Measurements from ENCODE around the gene GRM1.

The GRM1 gene

GRCh38 chr6:146357578-146358430 is 328.9 kb downstream of the GRM1 start:
- no peaks in the 10 kb centered on the region for H3K79me2 ChIP-seq (ENCODE audit: control insufficient read depth, insufficient read depth, low read length)
- peak overlapping the region; percentile 6 for H3K56ac ChIP-seq (ENCODE audit: low read length)
- DNase-seq: no peak
- H3K4ac ChIP-seq (ENCODE audit: low read depth, low read length): peak overlapping the region; percentile 56
- H3K4me2 ChIP-seq (ENCODE audit: low read length): no peak overlapping the region
- H3K27ac ChIP-seq (ENCODE audit: low read depth, low read length): no peak overlapping the region
- H2BK120ac ChIP-seq (ENCODE audit: low read depth, low read length): peak overlapping the region; percentile 97
- no peak overlapping the region for H3K4me3 ChIP-seq (ENCODE audit: low read length)
- H2BK15ac ChIP-seq (replicated peaks; ENCODE audit: low read depth): no peak overlapping the region
- no peak overlapping the region for H3K9ac ChIP-seq (ENCODE audit: low read length)
- H3K23ac ChIP-seq (ENCODE audit: low read length): no peak overlapping the region
- peak overlapping the region; percentile 91 for H2BK5ac ChIP-seq (ENCODE audit: low read length)
- peak overlapping the region; percentile 25 for H3K18ac ChIP-seq (ENCODE audit: low read length)
- peak overlapping the region; percentile 91 for H2AK5ac ChIP-seq (ENCODE audit: low read length)
- no peak overlapping the region for H4K8ac ChIP-seq (ENCODE audit: low read depth, low read length)
- H3K36me3 ChIP-seq (ENCODE audit: control insufficient read depth, insufficient read depth, low read length): no peaks in the 10 kb centered on the region
- WGBS (ENCODE audit: extremely low coverage, insufficient coverage, low lambda C conversion rate): no CpG with 5 or more reads among the region's 8 CpGs
- H4K5ac ChIP-seq (ENCODE audit: low read length): no peak overlapping the region
- no peaks in the 10 kb centered on the region for H3K79me1 ChIP-seq (ENCODE audit: low read length)
- no peaks in the 10 kb centered on the region for H3K27me3 ChIP-seq (ENCODE audit: insufficient read depth, low read length, poor library complexity)
- peaks cover 2% of the 10 kb centered on the region for H3K4me1 ChIP-seq (ENCODE audit: control insufficient read depth, low read depth, low read length)

GRCh38 chr6:146358431-146359046 is 329.7 kb downstream of the GRM1 start:
- peak overlapping the region; percentile 6 for H3K56ac ChIP-seq (ENCODE audit: low read length)
- no peak overlapping the region for H2AK5ac ChIP-seq (ENCODE audit: low read length)
- peak; percentile 45 for DNase-seq
- H3K79me1 ChIP-seq (ENCODE audit: low read length): no peaks in the 10 kb centered on the region
- peak overlapping the region; percentile 28 for H2BK5ac ChIP-seq (ENCODE audit: low read length)
- no peak overlapping the region for H3K4me2 ChIP-seq (ENCODE audit: low read length)
- peak overlapping the region; percentile 25 for H3K18ac ChIP-seq (ENCODE audit: low read length)
- WGBS (ENCODE audit: extremely low coverage, insufficient coverage, low lambda C conversion rate): no CpG with 5 or more reads among the region's 3 CpGs
- H3K27ac ChIP-seq (ENCODE audit: low read depth, low read length): no peak overlapping the region
- no peak overlapping the region for H3K4me3 ChIP-seq (ENCODE audit: low read length)
- H2BK15ac ChIP-seq (replicated peaks; ENCODE audit: low read depth): no peak overlapping the region
- no peak overlapping the region for H2BK120ac ChIP-seq (ENCODE audit: low read depth, low read length)
- H4K5ac ChIP-seq (ENCODE audit: low read length): no peak overlapping the region
- H4K8ac ChIP-seq (ENCODE audit: low read depth, low read length): no peak overlapping the region
- H3K27me3 ChIP-seq (ENCODE audit: insufficient read depth, low read length, poor library complexity): no peaks in the 10 kb centered on the region
- H3K4ac ChIP-seq (ENCODE audit: low read depth, low read length): peak overlapping the region; percentile 70
- no peak overlapping the region for H3K23ac ChIP-seq (ENCODE audit: low read length)
- no peaks in the 10 kb centered on the region for H3K36me3 ChIP-seq (ENCODE audit: control insufficient read depth, insufficient read depth, low read length)
- H3K79me2 ChIP-seq (ENCODE audit: control insufficient read depth, insufficient read depth, low read length): no peaks in the 10 kb centered on the region
- peaks cover 2% of the 10 kb centered on the region for H3K4me1 ChIP-seq (ENCODE audit: control insufficient read depth, low read depth, low read length)
- H3K9ac ChIP-seq (ENCODE audit: low read length): no peak overlapping the region

DNA sequence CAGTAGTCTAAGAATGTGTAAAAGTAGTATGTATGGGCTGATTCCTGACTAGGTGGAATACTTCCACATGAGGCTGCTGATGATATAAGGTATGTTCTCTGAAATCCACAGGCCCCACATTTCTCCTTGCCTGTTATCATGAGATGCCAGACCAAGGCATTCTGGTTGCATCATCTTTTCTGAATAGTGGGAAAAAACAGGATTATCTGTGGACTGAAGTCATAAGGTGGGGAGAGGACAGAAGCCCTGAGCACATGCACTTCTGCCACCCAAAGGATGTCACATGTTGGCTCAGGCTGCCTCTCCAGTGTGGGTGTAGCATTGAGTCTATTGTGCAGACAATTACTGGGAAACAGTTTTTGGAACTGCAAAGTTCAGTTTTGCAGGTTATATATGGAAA is 330.3 kb downstream of the GRM1 start:
- Histone ChIP-seq H3K79me1 (ENCODE audit: low read length) (no peaks in the 10 kb centered on the region), H2BK120ac (ENCODE audit: low read depth, low read length) (peak overlapping the region; percentile 24), H3K4me2 (ENCODE audit: low read length) (no peak overlapping the region), H2BK15ac (replicated peaks; ENCODE audit: low read depth) (peak overlapping the region; percentile 37), H3K9ac (ENCODE audit: low read length) (no peak overlapping the region), H3K36me3 (ENCODE audit: control insufficient read depth, insufficient read depth, low read length) (no peaks in the 10 kb centered on the region), H4K5ac (ENCODE audit: low read length) (no peak overlapping the region), H3K79me2 (ENCODE audit: control insufficient read depth, insufficient read depth, low read length) (no peaks in the 10 kb centered on the region), H2AK5ac (ENCODE audit: low read length) (peak overlapping the region; percentile 14), H3K27ac (ENCODE audit: low read depth, low read length) (no peak overlapping the region), H4K8ac (ENCODE audit: low read depth, low read length) (no peak overlapping the region), H3K4ac (ENCODE audit: low read depth, low read length) (peak overlapping the region; percentile 70), H3K4me3 (ENCODE audit: low read length) (no peak overlapping the region), H3K27me3 (ENCODE audit: insufficient read depth, low read length, poor library complexity) (no peaks in the 10 kb centered on the region), H2BK5ac (ENCODE audit: low read length) (peak overlapping the region; percentile 28), H3K4me1 (ENCODE audit: control insufficient read depth, low read depth, low read length) (peaks cover 2% of the 10 kb centered on the region), H3K56ac (ENCODE audit: low read length) (no peak overlapping the region), H3K23ac (ENCODE audit: low read length) (no peak overlapping the region), H3K18ac (ENCODE audit: low read length) (peak overlapping the region; percentile 73)
- no peak for DNase-seq

- H2BK15ac ChIP-seq (replicated peaks; ENCODE audit: low read depth): no peak overlapping the region
- H3K4me2 ChIP-seq (ENCODE audit: low read length): no peak overlapping the region
- no peak overlapping the region for H2BK120ac ChIP-seq (ENCODE audit: low read depth, low read length)
- H3K4me3 ChIP-seq (ENCODE audit: low read length): no peak overlapping the region
- H3K18ac ChIP-seq (ENCODE audit: low read length): peak overlapping the region; percentile 22
- H3K4ac ChIP-seq (ENCODE audit: low read depth, low read length): peak overlapping the region; percentile 76
- no peaks in the 10 kb centered on the region for H3K79me2 ChIP-seq (ENCODE audit: control insufficient read depth, insufficient read depth, low read length)
- H3K36me3 ChIP-seq (ENCODE audit: control insufficient read depth, insufficient read depth, low read length): no peaks in the 10 kb centered on the region
- no peak for DNase-seq
- H3K56ac ChIP-seq (ENCODE audit: low read length): no peak overlapping the region
- H3K23ac ChIP-seq (ENCODE audit: low read length): peak overlapping the region; percentile 38
- H3K9ac ChIP-seq (ENCODE audit: low read length): no peak overlapping the region
- H2AK5ac ChIP-seq (ENCODE audit: low read length): no peak overlapping the region
- H2BK5ac ChIP-seq (ENCODE audit: low read length): peak overlapping the region; percentile 5
- peaks cover 2% of the 10 kb centered on the region for H3K4me1 ChIP-seq (ENCODE audit: control insufficient read depth, low read depth, low read length)
- no peaks in the 10 kb centered on the region for H3K79me1 ChIP-seq (ENCODE audit: low read length)
- H4K5ac ChIP-seq (ENCODE audit: low read length): no peak overlapping the region
- no peaks in the 10 kb centered on the region for H3K27me3 ChIP-seq (ENCODE audit: insufficient read depth, low read length, poor library complexity)
- H3K27ac ChIP-seq (ENCODE audit: low read depth, low read length): no peak overlapping the region
- no CpG with 5 or more reads among the region's 4 CpGs for WGBS (ENCODE audit: extremely low coverage, insufficient coverage, low lambda C conversion rate)
- no peak overlapping the region for H4K8ac ChIP-seq (ENCODE audit: low read depth, low read length)
Measured at GRCh38 chr6:146361128-146361924, 332.5 kb downstream of the GRM1 start.

- H4K8ac ChIP-seq (ENCODE audit: low read depth, low read length): no peak overlapping the region
- peak overlapping the region; percentile 40 for H3K56ac ChIP-seq (ENCODE audit: low read length)
- H3K36me3 ChIP-seq (ENCODE audit: control insufficient read depth, insufficient read depth, low read length): no peaks in the 10 kb centered on the region
Measured at GRCh38 chr6:146363838-146364607, 335.2 kb downstream of the GRM1 start.

More at GRCh38 chr6:146363838-146364607, 335.2 kb downstream of the GRM1 start:
- no peak overlapping the region for H3K4me3 ChIP-seq (ENCODE audit: low read length)
- H3K9ac ChIP-seq (ENCODE audit: low read length): no peak overlapping the region
- H2BK120ac ChIP-seq (ENCODE audit: low read depth, low read length): no peak overlapping the region
- no peak overlapping the region for H3K23ac ChIP-seq (ENCODE audit: low read length)
- H3K27ac ChIP-seq (ENCODE audit: low read depth, low read length): no peak overlapping the region
- no peaks in the 10 kb centered on the region for H3K4me1 ChIP-seq (ENCODE audit: control insufficient read depth, low read depth, low read length)
- H4K5ac ChIP-seq (ENCODE audit: low read length): no peak overlapping the region
- DNase-seq: peak; percentile 63
- peak overlapping the region; percentile 19 for H2BK5ac ChIP-seq (ENCODE audit: low read length)
- H3K79me2 ChIP-seq (ENCODE audit: control insufficient read depth, insufficient read depth, low read length): no peaks in the 10 kb centered on the region
- no peak overlapping the region for H3K4me2 ChIP-seq (ENCODE audit: low read length)
- no CpG with 5 or more reads among the region's 7 CpGs for WGBS (ENCODE audit: extremely low coverage, insufficient coverage, low lambda C conversion rate)
- H2BK15ac ChIP-seq (replicated peaks; ENCODE audit: low read depth): no peak overlapping the region
- H3K27me3 ChIP-seq (ENCODE audit: insufficient read depth, low read length, poor library complexity): peaks cover 2% of the 10 kb centered on the region
- H3K79me1 ChIP-seq (ENCODE audit: low read length): no peaks in the 10 kb centered on the region
- H2AK5ac ChIP-seq (ENCODE audit: low read length): no peak overlapping the region
- no peak overlapping the region for H3K4ac ChIP-seq (ENCODE audit: low read depth, low read length)
- H3K18ac ChIP-seq (ENCODE audit: low read length): no peak overlapping the region

Data from mesendoderm (in vitro differentiated cells).